Fibroblast of pulmonary artery (primary cell): ENCODE measurements around the gene ABI3BP.

Experiments
- DNase-seq: peaks from one replicate; pipeline ENCODE4 v3.0.0-alpha.2; 2010; ENCODE audit warnings: low read depth
- H3K4me3 ChIP-seq: replicated peaks from 2 replicates; pipeline ENCODE4 v1.5.1; 2011; ENCODE audit warnings: low read depth, mild to moderate bottlenecking, control low read depth, low read length, moderate library complexity
- TF ChIP-seq, protein P1 (sequence below): IDR thresholded peaks from 2 replicates; pipeline ENCODE4 v1.5.1; 2011; ENCODE audit warnings: mild to moderate bottlenecking, control low read depth, low read length, inconsistent platforms; ENCODE audit errors: missing control alignments

Gene ABI3BP

DNA sequence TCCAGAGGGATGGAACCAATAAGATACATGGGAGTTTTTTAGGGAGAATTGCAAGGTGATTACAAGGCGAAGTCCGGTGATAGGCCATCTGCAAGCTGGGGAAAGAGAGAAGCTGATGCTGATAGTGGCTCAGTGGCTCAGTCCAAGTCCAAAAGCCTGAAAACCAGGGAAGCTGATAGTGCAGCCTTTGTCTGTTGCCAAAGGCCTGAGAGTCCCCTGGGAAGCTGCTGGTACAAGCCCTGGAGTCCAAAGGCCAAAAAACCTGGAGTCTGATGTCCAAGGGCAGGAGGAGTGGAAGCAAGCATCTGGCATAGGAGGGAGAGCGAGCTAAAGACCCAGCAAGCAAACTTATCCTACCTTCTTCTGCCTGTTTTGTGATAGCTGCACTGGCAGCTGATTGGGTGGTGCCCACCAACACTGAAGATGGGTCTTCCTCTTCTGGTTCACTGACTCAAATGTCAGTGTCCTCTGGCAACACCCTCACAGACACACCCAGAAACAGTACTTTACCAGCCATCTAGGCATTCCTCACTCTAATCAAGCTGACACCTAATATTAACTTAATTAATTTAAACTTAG, 267.2 kb downstream of the ABI3BP start:
- TF ChIP-seq, protein P1, sequence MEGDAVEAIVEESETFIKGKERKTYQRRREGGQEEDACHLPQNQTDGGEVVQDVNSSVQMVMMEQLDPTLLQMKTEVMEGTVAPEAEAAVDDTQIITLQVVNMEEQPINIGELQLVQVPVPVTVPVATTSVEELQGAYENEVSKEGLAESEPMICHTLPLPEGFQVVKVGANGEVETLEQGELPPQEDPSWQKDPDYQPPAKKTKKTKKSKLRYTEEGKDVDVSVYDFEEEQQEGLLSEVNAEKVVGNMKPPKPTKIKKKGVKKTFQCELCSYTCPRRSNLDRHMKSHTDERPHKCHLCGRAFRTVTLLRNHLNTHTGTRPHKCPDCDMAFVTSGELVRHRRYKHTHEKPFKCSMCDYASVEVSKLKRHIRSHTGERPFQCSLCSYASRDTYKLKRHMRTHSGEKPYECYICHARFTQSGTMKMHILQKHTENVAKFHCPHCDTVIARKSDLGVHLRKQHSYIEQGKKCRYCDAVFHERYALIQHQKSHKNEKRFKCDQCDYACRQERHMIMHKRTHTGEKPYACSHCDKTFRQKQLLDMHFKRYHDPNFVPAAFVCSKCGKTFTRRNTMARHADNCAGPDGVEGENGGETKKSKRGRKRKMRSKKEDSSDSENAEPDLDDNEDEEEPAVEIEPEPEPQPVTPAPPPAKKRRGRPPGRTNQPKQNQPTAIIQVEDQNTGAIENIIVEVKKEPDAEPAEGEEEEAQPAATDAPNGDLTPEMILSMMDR, result no peak
- DNase-seq, result no peak
- no peak overlapping the region for H3K4me3 ChIP-seq

DNA sequence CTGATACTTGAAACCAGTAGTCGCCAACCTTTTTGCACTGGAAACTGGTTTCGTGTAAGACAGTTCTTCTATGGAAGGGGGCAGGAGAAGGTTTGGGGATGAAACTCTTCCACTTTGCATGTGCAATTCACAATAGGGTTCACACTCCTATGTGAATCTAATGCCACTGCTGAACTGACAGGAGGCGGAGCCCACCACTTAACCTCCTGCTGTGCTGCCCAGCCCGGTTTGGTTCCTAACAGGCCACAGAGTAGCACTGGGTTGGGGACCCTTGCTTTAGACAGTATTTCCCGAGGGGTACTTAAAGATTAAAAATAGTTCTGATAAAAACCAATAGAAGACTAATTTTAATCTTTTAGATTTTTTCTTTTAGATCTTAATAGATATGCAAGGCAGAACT, 272.8 kb downstream of the ABI3BP start:
- DNase-seq, result no peak
- TF ChIP-seq, protein P1, result no peak
- H3K4me3 ChIP-seq, result no peak overlapping the region

DNA sequence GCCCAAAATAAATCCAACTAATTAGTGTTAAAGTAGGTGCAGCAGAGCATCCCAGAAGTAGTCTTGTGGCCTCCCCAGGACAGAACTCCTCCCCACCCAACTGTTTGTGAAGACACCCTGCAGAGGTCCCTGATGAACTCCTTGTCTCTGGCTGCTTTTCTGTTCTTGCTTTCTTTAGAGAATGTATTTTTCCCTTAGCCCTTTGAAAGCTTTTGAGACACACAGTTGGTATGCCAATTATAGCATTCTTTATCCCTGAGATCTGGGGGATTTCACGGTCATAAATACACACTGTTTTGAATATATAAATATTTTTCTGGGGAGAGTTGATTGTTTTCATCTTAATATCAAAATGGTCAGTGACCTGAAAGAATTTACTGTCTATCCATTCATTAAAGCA, 274.1 kb downstream of the ABI3BP start:
- DNase-seq, result no peak
- no peak overlapping the region for H3K4me3 ChIP-seq
- TF ChIP-seq, protein P1, result no peak

DNA sequence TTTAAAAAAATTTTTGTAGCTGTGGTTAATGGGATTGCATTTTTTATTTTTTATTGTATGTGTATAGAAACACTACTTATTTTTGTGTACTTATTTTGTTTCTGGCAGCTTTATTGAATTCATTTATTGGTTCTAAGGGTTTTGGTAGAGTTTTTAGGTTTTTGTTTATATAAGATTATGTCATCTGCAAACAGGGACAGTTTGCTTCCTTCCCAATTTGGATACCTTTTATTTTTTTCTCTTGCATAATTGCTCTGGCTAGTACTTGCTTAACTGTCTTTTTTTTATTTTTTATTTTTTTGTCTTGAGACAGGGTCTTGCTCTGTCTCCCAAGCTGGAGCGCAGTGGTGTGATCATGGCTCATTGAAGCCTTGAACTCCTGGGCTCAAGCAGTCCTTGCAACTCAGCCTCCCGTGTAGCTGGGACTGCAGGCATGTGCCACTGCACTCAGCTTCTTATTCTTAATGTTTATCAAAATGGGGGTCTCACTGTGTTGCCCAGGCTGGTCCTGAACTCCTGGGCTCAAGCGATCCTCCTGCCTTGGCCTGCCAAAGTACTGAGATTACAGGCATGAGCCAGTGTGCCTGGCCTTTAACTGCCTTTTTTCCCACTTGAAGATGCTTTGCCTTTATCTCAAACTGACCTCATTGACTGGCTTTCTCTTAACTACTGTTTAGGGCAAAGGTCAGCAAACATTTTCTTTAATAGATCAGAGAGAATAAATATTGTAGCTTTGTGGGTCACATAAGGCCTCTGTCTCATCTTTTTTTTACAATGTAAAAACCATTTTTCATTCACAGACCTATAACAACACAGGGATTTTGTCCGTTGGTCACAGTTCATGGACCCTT, 275.4 kb downstream of the ABI3BP start:
- TF ChIP-seq, protein P1, result no peak
- DNase-seq, result no peak
- no peak overlapping the region for H3K4me3 ChIP-seq

DNA sequence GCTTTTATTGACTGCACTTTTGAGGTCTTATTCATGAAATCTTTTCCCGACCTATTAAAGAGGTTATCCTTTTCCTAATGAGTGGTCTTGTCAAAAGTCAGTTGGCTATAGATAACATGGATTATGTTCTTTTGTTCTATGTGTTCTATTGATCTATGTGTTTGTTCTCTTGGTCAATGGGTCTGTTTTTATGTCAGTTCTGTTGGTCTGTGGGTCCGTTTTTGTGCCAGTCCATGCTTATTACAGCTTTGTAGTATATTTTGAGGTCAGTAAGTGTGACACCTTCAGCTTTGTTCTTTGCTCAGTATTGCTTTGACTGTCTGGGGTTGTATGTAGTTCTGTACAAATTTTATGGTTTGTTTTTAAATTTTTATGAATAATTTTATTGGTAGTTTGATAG, 276.2 kb downstream of the ABI3BP start:
- DNase-seq, result no peak

DNA sequence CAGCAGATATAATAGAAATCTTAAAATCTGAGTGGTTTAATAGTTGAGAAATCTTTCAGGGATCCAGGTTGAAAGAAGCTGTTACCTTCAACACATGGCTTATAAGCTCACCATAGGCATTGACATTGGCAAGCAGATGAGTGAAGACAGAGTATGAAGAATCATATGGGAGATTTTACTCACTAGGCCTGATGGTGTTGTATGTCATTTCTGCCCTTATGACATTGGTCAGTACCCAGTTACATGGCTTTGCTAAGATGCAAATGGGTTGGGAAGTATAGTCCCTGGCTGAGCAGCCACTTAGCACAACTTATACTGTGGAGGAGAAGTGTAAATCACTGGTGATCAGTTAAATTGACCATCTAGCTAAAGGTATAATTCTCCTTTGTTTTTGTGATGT, 278.0 kb downstream of the ABI3BP start:
- TF ChIP-seq, protein P1, result no peak
- DNase-seq, result no peak
- H3K4me3 ChIP-seq, result no peak overlapping the region

More for the DNA sequence above, 276.2 kb downstream of the ABI3BP start:
- TF ChIP-seq, protein P1, result no peak
- no peak overlapping the region for H3K4me3 ChIP-seq
